CD4-positive, alpha-beta T cell treated with Interleukin-10 for 1 hour (primary cell): ENCODE data around the gene CD9.
"Not testable (repeated sequence)": the region's sequence is repeated elsewhere in the genome, so short reads cannot be mapped to it uniquely, and the experiment has no call there.

Source experiments
- DNase-seq: peaks from one replicate; pipeline ENCODE4 v3.0.0-alpha.2; 2020

Gene CD9

DNA sequence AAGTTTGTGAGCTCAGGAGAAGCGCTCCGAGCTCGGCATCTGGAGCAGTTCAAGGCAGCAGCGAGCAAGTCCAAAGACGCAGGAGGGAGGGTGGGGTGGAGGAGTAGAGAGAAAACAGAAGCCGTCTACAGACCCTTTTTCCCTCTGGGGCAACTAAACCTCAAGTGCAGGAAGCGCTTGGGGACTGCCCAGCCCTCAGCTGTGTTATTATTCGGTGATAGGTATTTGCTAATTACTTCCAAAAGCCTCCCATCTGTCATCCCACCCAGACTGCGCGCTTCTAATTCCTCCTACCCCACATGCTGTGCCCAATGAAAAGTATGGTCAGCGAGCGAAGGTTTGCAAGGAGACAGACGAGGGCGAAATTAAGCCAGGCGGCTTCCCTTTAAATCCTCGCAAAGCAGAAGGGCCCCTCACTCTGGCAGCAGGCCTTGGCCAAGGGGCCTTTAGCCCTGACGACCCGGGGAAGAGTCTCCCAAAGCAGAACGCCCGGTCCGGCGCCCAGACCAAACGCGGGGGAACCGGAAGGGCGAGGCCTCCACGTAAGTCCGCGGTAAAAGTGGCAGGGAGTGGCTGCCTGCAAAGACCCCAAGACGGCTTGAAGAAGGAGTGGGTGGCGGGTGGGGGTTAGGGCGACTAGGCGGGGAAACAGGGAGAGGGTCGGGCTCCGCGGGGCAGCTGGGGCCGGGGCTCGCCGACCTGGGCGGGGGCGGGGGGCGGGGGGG is 507 bp upstream of the CD9 start:
- no peak for DNase-seq

DNA sequence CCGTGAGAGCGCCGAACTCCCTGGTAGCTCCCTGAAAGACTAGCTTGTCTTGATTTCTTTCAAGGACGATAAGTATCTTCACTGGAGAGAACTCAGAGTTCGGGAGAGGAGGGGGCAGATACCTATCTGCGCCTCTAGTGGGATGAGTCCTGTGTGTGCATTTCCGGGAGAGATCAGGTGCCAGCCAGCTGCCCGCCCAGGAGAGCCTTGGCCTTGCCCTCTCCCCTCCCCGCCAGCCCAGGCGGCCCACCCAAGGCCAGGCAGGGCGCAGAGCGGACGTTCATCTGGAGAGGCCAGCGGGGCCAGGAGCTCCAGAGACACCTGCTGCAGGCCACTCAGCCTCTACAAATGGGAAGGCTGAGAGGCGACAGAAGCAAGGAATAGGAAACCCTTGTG is 1.0 kb downstream of the CD9 start:
- no peak for DNase-seq

DNA sequence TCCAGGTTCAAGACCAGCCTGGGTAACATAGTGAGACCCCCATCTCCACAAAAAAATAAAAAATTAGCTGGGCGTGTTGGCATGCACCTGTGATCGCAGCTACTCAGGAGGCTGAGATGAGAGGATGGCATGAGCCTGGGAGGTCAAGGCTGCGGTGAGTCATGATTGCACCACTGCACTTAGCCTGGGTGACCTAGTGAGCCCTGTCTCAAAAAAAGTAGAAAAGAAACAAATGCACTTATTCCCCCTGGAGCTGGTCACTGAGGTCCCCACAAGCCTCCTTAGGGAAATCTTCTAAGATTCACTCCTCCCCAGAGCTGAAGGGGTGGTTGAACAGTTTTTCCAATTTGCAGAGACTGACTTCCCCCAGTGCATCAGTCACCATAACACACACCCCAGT is 1.6 kb downstream of the CD9 start:
- no peak for DNase-seq

DNA sequence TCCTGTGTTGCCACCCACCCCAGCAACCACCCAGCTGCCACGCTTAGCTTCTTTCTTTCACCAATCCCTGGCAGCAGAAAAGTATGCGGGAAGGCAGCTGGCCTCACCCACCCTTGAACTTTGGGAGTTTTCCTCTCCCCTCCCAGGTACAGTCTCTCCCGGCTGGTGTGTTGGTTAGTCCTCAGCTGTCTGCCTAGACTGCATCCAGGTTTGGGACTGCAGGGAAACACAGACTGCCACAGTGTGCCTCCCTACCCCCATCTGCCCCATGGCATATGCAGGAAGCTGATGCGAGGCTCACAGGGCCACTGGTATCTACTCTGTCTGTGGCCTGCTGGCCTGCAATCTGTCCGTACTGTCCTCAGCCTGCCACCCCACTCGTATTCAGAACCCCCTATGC is 2.1 kb downstream of the CD9 start:
- DNase-seq: no peak

DNA sequence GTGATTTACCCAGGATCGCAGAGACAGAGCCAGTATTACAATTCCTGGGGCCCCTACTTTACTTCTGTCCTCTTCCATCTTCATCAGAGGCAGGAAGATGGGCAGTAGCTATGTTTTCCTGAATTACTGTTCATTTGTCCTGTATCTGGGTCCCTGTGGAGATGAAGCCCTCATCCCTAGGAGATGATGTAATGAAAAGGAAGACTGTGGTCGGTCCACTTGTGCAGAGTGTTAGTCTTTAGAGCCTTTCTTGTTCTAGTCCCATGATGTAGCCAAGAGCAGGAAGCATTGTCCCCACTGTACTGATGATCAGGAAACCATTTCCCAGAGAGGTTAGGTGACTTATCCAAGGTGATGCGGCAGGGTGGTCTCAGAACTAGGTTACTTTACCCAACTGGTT is 2.6 kb downstream of the CD9 start:
- DNase-seq: no peak

DNA sequence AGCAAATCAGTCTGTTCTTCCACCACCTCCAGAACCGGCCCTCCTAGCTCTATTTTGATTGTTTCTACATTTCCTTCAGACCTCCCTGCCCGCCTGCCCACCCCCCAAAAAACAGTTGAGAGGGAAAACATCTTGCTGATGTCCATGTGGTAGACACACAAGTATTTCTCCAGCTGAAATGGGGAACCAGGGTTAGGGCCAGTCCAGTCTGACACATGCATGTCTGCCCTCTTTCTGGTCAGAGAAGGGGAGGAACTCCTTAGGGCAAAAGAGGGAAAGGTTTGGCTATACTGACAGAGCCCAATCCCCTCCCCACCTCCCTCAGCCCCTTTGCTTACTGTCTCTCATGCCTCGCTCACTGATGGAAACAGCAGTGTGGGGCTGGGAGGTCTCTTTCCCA is 3.4 kb downstream of the CD9 start:
- DNase-seq: no peak

DNA sequence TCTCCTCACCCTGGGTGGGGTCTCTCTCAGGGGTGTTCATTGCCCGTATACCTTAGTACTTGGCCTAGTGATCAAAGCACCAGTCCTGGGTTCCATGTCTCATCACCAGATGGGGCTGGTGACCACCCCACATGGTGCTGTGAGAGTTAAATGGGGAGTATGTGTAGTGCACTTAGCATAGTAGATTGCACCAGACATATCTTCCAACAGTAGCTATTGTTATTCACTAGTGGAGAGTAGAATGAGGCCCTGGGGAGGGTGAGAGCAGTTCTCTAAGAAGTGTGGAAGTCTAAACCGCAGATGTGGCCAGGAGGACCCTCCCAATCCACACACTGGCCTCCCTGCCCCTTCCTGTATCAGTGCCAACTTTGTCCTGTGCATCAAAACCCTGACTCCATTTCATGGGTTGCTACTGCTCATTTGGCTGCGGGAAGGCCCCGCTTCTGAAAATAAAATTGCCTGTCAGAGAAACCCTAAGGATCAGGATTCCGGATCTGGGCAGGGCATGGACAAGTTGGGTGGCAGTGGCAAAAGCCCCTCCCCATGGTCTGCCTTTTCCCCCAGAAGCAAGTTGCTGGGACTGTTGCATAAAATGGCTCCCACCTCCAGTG is 4.4 kb downstream of the CD9 start:
- DNase-seq: no peak

DNA sequence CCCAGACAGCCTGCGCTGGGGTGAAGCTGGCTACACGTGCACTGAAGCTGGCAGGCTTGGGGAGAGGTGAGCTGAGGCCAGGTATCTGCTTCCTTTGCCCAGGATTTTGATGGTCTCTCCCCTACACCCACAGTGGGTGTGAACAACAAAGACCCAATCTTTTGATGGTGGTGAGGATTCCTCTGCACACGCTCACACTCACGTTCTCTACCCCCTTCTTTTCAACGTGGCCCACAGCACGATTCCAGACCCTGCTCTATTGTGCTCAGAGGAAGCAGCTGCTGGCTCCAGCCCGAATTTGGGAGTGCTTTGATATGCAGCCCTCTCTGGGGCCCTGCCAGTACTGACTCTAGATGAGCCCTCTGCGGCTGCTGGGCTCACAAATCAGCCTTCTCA is 4.9 kb downstream of the CD9 start:
- DNase-seq: no peak

DNA sequence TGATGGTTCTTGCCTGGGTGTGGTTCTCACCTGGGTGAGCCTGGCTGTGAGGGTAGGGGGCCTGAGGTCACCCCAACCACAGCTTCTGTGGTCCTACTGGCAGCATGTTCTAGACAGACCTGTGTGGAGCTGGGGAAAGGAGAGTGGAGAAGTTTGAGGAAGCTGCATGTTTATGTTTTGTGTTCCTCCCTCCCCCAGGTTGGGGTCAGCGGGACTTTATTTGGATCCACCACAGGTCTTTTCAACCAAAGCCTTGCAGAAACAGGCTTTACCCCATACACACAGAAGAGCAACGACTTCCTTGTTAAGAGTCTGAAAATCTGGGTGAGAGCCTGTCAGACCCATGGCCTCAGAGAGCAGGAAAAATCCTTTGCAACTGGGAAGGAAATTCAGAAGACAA is 5.6 kb downstream of the CD9 start:
- DNase-seq: no peak

DNA sequence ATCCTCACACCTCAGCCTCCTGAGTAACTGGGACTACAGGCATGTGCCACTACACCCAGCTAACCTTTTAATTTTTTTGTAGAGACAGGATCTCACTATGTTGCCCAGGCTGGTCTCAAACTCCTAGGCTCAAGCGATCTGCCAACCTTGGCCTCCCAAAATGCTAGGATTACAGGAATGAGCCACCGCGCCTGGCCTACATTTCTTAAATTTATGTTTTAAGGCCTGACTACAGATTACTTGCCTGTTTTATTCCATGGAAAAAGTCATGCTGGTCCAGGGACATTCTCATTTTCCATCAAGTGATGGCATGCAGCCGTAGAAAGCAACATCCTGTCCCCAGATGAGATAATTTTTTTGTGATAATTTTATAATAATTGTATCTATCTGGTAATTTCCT is 6.1 kb downstream of the CD9 start:
- DNase-seq: no peak

DNA sequence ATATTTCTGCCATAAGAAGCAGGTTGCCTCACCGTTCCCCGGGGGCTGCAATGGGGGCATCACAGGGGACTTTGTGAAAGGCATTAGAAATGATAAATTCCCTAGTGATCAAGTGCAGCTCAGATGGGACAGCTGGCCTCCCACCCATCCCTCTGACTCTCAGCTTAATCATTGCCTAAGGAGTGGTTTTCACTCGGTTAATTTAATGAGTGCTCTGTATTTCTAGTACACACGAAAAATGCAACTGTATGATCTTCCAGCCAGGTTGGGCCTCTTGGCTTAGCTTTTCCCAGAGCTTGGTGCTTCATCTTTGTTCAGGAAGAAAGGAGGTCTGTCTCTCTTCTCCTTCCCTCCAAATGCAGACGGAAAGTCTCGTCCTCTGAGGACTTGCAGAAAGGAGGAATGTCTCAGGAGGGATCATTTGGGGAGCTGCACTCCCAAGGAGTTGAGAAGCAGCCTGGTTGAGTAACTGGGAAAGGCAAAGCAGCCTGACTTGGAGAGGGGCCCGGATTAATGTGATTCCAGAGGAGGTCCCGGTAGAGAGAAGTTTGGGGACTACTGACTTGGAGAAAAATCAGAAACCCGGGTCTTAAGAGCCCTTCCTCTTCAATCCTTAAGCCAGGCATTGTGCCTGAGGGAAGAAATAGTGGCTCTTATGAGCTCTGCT is 7.2 kb downstream of the CD9 start:
- no peak for DNase-seq

DNA sequence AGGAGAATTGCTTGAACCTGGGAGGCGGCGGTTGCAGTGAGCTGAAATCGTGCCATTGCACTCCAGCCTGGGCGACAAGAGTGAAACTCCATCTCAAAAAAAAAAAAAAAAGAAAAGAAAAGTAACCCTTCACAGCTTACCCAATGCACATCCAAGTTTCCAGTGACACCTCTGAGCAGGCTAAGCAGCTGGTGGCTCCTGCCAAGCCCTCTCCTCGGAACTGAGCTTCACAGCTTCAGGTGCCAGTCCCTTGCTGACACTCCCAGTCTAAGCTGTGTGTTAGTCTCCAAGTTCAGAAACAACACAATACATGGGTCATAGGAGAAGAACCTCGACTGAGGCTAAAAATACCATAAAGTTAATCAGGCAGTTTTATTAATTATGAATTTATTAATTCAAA is 7.9 kb downstream of the CD9 start:
- no peak for DNase-seq

DNA sequence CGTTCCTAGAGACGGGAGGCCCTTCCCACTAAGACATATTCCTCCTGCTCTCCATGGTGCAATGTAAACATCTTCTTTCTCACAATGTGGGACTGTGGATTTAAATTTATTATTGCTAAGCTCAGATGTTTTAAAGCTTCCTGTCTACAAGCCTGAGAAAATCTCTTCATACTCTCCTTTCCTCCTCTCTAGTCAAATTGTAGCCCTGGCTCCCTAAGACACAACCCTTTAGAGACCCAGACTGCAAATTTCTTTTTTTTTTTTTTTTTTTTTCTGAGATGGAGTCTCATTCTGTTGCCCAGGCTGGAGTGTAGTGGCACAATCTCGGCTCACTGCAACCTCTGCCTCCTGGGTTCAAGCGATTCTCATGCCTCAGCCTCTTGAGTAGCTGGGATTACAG is 9.2 kb downstream of the CD9 start:
- DNase-seq: not testable (repeated sequence)

DNA sequence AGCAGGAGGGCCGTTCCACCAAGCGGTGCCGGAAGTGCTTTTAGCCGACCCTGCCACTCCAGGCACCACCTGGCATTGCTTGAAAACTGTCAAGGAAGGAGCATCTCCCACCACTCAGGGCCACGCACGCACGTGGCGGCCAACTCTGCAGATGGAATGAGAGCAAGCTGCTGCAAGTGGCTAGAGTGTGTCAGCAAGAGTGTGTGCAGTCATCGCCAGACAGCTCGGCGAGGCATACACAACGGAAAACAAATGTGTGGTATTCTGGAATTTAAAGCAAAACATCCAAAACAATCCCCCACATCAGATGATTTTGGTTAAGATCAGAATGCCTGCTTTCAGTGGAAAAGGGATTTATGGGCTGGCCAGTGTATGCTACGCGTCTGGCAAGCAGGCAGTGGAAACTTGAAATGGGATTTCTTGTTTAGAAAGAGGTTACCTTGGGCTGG is 11.2 kb downstream of the CD9 start:
- DNase-seq: no peak

DNA sequence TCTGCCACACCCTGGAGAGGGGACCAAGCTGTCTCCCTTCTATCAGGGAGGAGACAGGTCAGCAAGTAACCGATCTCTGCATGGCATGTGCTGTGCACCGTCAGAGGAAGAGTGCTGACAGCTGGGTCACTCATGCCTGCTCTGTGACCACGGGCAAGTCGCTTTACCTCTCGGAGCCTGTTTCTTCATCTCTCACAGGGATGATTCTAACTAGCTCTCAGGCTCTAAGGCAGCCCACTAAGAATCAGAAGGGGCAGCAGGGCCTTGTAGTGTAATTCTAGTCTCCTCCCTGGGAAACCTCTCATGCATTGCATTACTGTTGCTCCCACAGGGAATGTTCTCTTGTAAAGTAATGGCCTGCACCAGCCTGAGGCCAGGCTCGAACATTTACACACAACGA is 11.9 kb downstream of the CD9 start:
- DNase-seq: no peak

DNA sequence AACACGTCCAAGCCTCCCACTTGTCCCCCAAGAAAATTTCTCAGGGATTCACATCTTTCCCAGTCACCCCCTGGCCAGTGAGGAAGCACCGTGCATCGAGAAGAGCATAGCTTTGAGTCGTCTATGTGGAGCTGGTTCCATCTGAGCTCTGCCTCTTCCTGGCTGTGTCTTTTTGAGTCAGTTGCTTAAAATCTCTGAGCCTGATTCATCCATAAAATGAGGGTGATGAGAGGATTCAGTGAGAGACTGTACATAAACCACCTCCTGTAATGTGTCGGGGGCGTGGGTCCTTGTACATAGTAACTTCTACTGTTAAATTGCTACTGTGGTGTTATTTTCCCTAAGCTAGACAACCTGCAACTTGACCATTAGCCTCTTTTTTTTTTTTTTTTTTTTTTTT is 13.8 kb downstream of the CD9 start:
- DNase-seq: no peak

DNA sequence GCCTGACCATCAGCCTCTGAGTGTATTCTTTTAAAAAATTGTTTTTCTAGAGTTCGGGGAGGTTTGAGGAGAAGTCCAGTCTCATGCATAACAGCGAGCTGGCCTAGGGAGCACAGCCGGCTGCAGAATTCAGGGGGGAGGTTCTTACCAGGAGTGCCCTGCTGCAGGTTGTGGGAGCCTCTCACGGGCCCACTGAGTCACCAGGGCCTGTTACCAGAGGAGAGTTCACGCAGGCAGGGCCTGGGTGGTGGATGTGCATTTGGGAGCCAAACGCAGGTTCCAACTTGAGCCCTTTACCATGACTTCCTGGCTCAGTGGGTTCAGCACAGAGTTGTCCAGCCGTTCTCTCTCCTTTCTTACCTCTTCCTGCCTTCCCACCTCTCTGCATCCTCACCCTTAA is 14.4 kb downstream of the CD9 start:
- DNase-seq: no peak

DNA sequence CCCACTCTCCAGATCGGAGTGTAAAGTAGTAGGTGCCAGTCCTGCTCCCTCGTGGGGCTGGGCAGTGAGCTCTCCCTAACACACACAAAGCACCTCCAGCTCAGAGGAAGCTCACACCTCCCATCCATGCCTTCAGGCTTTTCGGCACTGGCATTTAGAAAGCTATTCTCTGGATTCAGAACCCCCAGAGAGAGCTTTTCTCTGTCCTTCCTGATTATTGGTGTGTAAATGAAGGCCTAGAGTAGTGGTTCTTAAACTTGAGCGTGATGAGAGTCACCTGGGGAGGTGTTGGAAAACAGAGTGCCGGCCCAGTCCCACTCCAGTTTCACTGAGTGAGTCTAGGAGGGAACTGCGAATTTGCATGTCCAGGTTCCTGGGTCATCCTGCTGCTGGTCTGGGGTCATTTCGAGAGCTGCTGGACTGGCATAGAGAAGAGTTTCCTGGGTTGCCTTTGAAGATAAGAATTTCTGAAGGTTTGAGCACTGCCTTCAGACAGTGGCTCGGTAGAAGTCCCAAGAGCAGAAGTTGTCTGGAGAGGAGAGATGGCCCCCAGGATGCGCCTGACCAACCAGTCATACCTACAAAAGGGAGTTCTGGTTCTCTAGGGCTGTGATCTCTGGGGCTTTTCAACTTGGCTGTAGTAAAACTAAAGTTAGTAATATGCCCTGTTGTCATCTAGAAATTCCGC is 15.1 kb downstream of the CD9 start:
- DNase-seq: no peak

DNA sequence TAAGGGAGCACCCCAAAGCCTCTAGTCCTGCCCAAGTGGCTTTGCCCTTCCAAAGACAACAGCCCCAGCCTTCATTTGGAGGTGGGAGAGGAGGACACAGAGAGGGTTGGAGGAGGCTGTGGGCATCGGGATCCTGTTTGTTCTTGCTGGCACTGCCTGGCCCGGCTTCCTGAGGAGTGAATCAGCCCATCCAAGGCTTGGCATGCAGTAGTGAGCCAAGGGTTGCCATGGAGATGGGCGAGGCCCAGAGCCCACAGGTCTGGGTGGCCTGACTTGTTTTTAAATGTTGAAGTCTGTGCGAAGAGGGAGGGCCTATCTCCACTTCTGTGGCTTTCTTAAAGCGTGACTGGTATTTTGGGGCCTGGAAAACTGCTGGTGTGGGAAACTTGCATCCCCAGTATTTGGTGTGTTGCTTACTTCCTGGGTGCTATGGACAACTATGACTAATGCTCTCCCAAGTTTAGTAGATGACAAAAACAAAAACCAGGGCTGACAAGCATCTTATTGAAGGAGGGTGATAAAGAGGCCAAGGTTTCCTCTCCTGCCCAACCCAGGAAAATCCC is 15.8 kb downstream of the CD9 start:
- no peak for DNase-seq

DNA sequence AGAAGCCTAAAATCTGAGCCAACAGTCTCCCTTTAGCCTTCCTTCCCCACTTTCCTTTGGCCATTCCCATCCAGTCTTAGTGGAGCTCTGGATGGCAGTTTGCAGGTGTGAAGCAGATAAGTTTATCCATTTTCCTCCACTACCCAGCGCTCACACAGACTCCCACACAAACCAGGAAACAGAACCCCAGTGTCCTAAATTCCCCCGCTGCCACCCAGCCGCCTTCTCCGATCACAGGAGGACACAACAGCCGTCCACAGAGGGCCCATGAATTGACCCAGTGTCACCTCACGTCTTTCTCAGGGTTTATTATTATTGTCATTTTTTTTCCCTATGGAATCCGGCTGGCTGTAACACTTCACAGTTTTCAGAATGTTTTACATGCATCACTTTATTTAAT is 16.4 kb downstream of the CD9 start:
- no peak for DNase-seq

DNA sequence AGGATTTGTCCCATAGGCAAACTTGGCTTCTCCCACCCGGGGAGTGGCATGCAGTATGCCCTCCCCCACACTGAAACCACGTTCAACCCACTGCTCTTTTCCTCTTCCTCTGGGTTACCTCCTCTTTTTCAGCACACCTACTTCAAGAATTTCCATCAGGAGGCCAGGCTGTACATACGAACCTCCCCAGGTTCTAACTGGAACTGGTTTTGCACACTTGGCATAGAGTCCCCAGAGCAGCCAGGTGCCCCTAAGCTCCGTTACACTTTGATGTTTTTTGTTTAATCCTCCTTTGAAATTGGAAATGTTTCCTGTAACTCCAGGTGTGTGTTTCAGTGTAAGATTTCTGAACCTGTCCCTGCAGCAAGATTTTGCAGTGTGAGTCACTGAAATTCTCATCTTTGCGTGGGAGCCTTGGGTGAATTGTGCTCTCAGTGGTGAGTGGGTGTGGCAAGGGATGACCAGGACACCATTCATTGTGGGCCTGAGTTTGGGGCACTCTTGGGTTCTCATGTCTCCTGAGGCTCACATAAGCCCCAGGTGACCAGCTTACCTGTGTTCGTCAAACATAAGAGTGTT is 18.2 kb downstream of the CD9 start:
- DNase-seq: no peak

DNA sequence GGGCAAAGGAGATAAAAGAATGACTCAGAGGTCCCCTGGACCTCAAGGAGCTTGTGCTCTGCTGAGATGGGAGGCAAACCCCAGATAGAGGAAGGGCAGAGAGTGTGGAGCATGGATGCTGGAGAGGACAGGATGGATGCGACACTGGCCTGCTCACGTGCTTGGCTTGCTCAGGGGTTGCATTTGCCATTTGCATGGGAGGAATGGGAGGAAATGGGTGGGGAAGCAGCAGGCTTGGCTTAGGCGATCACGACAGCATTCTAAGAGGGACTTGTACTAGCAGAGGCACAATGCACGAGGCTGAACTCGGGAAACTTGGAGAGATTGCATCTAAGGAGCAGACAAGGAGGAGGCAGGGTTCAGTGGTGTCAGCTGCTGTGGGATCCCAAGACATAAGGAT is 19.8 kb downstream of the CD9 start:
- DNase-seq: no peak

DNA sequence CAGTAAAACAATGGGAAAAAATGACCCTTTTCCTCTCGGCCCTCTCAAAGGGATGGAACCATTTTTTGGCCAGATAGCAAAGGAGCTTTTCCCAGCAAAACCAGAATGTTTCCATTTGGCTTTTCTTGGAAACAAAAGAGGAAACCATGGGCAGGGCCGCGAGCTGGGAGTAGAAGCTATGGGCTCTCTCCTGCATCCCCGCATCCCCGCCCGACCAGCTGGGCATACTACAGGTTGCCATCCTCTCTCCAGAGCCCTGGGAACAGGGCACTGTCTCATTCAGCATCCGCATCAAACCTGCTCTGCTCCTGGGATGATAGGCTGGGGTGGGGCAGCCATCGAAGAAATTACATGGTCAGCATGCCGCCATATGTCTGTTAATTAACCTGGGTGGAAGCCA is 20.9 kb downstream of the CD9 start:
- DNase-seq: no peak
